Gastrocnemius medialis (tissue), 4 donors: ENCODE measurements around the gene DISC1. TPM values are rescaled to one million over a fixed set of nuclear protein-coding genes. Genes with fewer than 3 reads are reported as not detected.

Source experiments
- ATAC-seq, 2 donors: fragments of 150-250 bp; one replicate each; pipeline ENCODE4 v1.9.1; 2016
- DNase-seq, 2 donors: peaks; one replicate each; pipeline ENCODE4 v3.0.0-alpha.2; 2019
- H3K27ac ChIP-seq, 4 donors: fragments of 200-600 bp; sonication (generic); 1 replicate in 1 of 4; 2 replicates in 3 of 4; pipeline ENCODE4 v1.5.1; 2016 to 2018; ENCODE audit warnings: mild to moderate bottlenecking in 2 of 4, moderate library complexity in 1 of 4
- H3K27me3 ChIP-seq, 3 donors: fragments of 200-600 bp; sonication (generic) in 2 of 3; 1 replicate in 1 of 3; 2 replicates in 2 of 3; pipeline versions ENCODE4 v1.5.1 to v1.6.0; 2016 to 2019; ENCODE audit warnings: mild to moderate bottlenecking in 1 of 3, moderate library complexity in 1 of 3
- H3K36me3 ChIP-seq, 2 donors: fragments of 200-600 bp; sonication (generic) in 1 of 2; one replicate each; pipeline ENCODE4 v1.5.1; 2017 to 2018
- H3K4me1 ChIP-seq, 2 donors: fragments of 200-600 bp; sonication (generic) in 1 of 2; one replicate each; pipeline ENCODE4 v1.5.1; 2016 to 2017; ENCODE audit warnings: mild to moderate bottlenecking in 2 of 2
- H3K4me3 ChIP-seq, 4 donors: fragments of 200-600 bp; sonication (generic) in 3 of 4; 1 replicate in 1 of 4; 2 replicates in 3 of 4; pipeline ENCODE4 v1.5.1; 2016 to 2019; ENCODE audit warnings: mild to moderate bottlenecking in 2 of 4
- H3K9me3 ChIP-seq, 3 donors: fragments of 200-600 bp; sonication (generic) in 2 of 3; 1 replicate in 1 of 3; 2 replicates in 2 of 3; pipeline ENCODE4 v1.5.1; 2016 to 2019
- POLR2A ChIP-seq, 2 donors: fragments of 450-650 bp; IDR thresholded peaks; one replicate each; pipeline ENCODE4 v1.6.1; 2017; ENCODE audit warnings: antibody characterized with exemption in 2 of 2, mild to moderate bottlenecking in 2 of 2, moderate library complexity in 2 of 2
- in situ Hi-C, 4 donors: fragments of 200-750 bp; cut with MboI; loops; one replicate each; pipeline versions ENCODE4 v1.15.0 to v1.8.0; 2017; ENCODE audit warnings: low sequenced_read_pairs in 4 of 4
- intact Hi-C: fragments of 100-400 bp; cut with DNase I; formaldehyde crosslinking; loops from one replicate; pipeline ENCODE4 v1.15.1; 2023; ENCODE audit warnings: low total_unique reads
- total RNA-seq, 4 donors: library from RNA; depleted of rRNA; stranded (reverse); fragments of >200 nt; gene quantifications; one replicate each; pipeline versions ENCODE4 v1.1.0 to v1.2.3, GENCODE V29; 2016
- TF ChIP-seq, protein P1 (sequence below), 5 experiments: fragments of 450-650 bp in 3 of 5; fragments of 200-600 bp in 2 of 5; sonication (generic) in 2 of 5; IDR thresholded peaks in 4 of 5; conservative IDR thresholded peaks in 1 of 5; 1 replicate in 4 of 5; 2 replicates in 1 of 5; pipeline ENCODE4 v1.5.1; 2016 to 2019; ENCODE audit warnings: antibody characterized with exemption in 5 of 5, mild to moderate bottlenecking in 3 of 5, moderate library complexity in 3 of 5

The DISC1 gene
- total RNA-seq, 4 donors from 2014 or later: 2.3 to 5.8 (median 2.6) TPM

DNA sequence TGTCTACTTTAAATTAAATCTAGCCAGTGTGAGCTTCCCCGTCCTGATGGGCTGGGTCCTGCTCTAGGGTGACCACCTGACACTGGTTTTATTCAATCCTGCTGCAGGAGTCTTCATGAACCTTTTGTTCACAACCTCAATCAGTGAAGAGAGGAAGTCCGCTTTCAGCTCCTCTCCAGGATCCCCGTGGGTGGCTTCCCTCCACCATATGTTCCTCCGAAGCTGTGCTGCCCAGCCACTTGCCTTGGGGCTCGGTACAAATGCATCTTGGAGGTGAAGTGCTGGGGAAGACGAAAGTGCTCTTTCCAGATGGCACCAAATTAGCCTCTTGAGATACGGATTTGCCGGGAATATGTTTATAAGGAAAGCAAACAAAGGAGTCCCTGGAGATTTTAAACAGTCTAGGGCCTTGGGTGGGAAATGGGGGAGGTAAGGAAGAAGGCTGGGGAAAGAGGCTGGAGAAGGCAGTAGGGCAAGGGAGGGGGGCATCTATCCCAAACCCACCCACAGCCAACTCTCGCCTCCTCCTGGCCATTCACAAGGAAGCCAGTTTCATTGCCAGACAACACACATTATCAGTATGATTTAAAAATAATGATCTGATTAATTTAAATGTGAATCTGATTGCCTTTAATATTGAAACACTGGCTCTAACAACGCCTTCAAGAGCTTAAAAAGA is 430.8 kb downstream of the DISC1 start:
- TF ChIP-seq, protein P1, sequence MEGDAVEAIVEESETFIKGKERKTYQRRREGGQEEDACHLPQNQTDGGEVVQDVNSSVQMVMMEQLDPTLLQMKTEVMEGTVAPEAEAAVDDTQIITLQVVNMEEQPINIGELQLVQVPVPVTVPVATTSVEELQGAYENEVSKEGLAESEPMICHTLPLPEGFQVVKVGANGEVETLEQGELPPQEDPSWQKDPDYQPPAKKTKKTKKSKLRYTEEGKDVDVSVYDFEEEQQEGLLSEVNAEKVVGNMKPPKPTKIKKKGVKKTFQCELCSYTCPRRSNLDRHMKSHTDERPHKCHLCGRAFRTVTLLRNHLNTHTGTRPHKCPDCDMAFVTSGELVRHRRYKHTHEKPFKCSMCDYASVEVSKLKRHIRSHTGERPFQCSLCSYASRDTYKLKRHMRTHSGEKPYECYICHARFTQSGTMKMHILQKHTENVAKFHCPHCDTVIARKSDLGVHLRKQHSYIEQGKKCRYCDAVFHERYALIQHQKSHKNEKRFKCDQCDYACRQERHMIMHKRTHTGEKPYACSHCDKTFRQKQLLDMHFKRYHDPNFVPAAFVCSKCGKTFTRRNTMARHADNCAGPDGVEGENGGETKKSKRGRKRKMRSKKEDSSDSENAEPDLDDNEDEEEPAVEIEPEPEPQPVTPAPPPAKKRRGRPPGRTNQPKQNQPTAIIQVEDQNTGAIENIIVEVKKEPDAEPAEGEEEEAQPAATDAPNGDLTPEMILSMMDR (IDR thresholded peaks at IDR 0.05 in 4 of 5, conservative IDR thresholded peaks at IDR 0.05 in 1 of 5): no peak
- TF ChIP-seq POLR2A (IDR thresholded peaks at IDR 0.05): no peak
- in situ Hi-C loops (no loop called here), intact Hi-C loops (no loop called here)
- H3K27me3 ChIP-seq: no peaks in the 10 kb centered on the region
- no peak for DNase-seq
- H3K36me3 ChIP-seq: no peaks in the 10 kb centered on the region
- no peak for ATAC-seq
- H3K27ac ChIP-seq: no peak overlapping the region
- H3K4me3 ChIP-seq: no peak overlapping the region
- H3K4me1 ChIP-seq: no peaks in the 10 kb centered on the region
- H3K9me3 ChIP-seq: no peaks in the 10 kb centered on the region

- Histone ChIP-seq H3K4me1 (no peaks in the 10 kb centered on the region), H3K36me3 (no peaks in the 10 kb centered on the region), H3K4me3 (no peak overlapping the region), H3K9me3 (no peaks in the 10 kb centered on the region), H3K27me3 (no peaks in the 10 kb centered on the region), H3K27ac (no peak overlapping the region)
- intact Hi-C loops (no loop called here), in situ Hi-C loops (no loop called here)
- DNase-seq: no peak
- TF ChIP-seq, protein P1 (IDR thresholded peaks at IDR 0.05 in 4 of 5, conservative IDR thresholded peaks at IDR 0.05 in 1 of 5): no peak
- no peak for TF ChIP-seq POLR2A (IDR thresholded peaks at IDR 0.05)
- ATAC-seq: no peak
These were observed 431.3 kb downstream of the DISC1 start for GRCh38 chr1:232057896-232058274.

GRCh38 chr1:232059726-232060374 is 433.3 kb downstream of the DISC1 start:
- Histone ChIP-seq H3K36me3 (no peaks in the 10 kb centered on the region), H3K27me3 (no peaks in the 10 kb centered on the region), H3K27ac (no peak overlapping the region), H3K4me3 (no peak overlapping the region), H3K4me1 (no peaks in the 10 kb centered on the region), H3K9me3 (no peaks in the 10 kb centered on the region)
- ATAC-seq (no peak), DNase-seq (no peak)
- in situ Hi-C loops (no loop called here), intact Hi-C loops (no loop called here)
- TF ChIP-seq POLR2A (IDR thresholded peaks at IDR 0.05): no peak
- TF ChIP-seq, protein P1 (IDR thresholded peaks at IDR 0.05 in 4 of 5, conservative IDR thresholded peaks at IDR 0.05 in 1 of 5): no peak

DNA sequence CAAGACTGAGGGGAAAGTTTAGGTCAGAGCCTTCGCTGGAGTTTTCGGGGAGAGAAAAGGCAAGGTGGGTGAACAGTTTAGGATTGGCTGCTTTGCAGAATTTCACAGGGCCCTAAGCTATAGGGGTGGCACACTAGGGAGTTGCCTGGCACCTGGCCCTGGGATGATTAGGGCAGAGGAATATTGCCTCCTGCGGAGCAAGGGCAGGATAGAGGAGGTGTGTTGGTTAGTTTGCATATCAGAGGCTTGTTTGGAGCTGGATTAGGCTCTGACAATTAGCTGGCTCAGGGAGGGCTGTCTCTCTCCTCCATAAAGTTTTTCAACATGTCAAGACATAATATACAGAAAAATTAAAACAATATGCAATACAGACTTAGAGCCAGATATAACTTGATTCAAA is 436.4 kb downstream of the DISC1 start:
- intact Hi-C loops: no loop called here
- no peaks in the 10 kb centered on the region for H3K4me1 ChIP-seq
- H3K36me3 ChIP-seq: no peaks in the 10 kb centered on the region

More for the DNA sequence above, 436.4 kb downstream of the DISC1 start:
- Histone ChIP-seq H3K27me3 (no peaks in the 10 kb centered on the region), H3K27ac (no peak overlapping the region), H3K4me3 (no peak overlapping the region), H3K9me3 (no peaks in the 10 kb centered on the region)
- in situ Hi-C loops: no loop called here
- TF ChIP-seq POLR2A (IDR thresholded peaks at IDR 0.05): no peak
- TF ChIP-seq, protein P1 (IDR thresholded peaks at IDR 0.05 in 4 of 5, conservative IDR thresholded peaks at IDR 0.05 in 1 of 5): no peak
- DNase-seq (no peak), ATAC-seq (no peak)
